Stimulated activated CD4-positive, alpha-beta T cell treated with anti-CD3 and anti-CD28 coated beads, TNF-alpha, amount 100 ng/mL, for 4 hours (primary cell): ENCODE measurements around the gene MYH13.

Experiments used
- DNase-seq, 3 experiments: peaks; one replicate each; pipeline ENCODE4 v3.0.0-alpha.2; 2020; ENCODE audit warnings: low read depth in 3 of 3

MYH13 gene

GRCh38 chr17:10372906-10373305 is at the start of gene MYH13:
TSS of gene MYH13 (minus strand) at chr17:10373006. CDS start at chr17:10364530, 8,476 bp downstream.
- DNase-seq: no peak

DNA sequence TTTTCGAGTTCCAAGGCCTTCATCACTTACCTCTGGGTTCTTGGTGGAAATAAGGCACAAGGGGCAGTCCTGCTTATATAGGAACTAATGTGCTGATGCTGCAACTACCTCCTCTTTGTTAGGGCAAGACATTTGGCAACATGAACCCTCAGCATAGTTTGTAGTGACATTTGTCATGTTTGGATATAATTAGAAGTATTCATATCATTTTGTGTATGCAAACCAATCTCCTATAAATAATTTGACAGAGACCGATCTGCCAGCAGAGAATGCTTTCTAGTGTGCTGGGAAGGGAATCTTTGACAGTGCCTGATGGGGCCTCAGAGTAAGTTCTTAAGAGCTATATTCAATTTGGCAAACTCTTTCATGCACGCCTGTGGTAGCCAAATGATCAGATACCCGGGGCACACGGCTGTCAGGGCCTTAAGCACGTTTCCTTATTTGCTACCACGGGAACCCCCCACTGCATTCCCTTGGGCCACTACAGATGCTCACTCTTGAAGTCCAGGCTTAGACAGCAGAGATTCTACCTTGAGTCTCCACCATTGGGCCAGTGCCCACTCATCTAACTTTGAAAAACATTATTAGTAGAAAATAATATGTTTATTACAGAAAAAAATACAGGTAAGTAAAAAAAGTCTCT is 49.2 kb upstream of the MYH13 start, which contains the start of gene MYH8:
Gene MYH8 (minus strand): TSS at position 51 of the 643 bp plus-strand sequence. CDS start 1,723 bp downstream, outside the sequence.
- DNase-seq: no peak

- DNase-seq: no peak
Measured at GRCh38 chr17:10421211-10421610, 48.4 kb upstream of the MYH13 start.

DNA sequence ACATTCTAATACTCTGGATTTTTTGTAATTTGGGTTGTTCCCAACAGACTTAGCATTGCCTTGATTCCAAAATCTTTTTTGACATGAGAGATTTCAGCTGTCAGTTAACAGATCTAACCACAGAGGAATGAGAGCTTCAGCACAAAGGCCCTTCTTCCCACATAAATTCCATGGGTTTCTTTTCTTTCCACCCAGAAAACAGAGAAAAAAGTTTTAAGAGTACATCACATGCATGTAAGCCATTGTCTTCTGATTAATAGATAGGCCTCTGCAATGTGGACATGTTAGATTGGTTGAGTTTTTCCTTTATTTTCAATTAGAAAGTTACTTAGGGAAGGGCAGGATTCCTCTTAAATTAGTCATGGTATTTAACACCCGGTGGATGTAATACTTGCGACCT is 48.0 kb upstream of the MYH13 start:
- no peak for DNase-seq

DNA sequence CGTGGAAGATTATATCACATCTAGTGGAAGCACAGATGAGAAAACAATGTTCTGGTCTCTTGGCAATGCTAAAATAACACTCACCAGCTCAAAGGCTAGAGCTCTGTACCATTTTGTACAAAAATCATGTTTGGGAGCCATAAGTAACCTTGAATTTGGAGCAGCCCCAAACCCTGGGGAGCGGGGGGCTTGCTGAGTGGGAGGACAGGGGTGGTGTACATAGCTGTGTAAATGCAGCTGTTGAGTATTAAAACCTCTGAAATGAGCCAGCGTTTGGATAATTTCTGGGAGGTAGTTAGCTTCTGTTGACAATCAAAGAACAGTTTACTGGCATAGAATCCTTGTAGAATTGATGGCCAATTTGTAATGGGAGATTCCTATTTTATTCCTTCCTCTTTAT is 44.6 kb upstream of the MYH13 start:
- DNase-seq: no peak

DNA sequence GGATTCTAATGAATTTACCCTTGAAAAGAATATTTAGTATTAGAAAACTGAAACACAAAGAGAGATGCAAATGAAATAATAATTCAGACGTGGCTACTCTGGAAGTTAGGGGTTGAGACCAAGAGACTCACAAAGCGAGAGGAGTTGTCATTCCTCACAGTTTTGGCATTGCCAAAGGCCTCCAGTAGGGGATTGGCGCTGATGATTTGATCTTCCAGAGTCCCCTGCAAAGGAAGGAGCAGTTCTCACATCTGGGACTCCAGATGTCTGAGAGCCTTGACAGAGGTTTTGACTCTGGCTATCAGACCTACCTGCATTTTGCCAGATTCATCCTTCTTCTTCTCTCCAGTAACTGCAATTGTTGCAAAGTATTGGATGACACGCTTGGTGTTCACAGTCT is 42.4 kb upstream of the MYH13 start:
- no peak for DNase-seq

GRCh38 chr17:10403589-10403988 is 30.8 kb upstream of the MYH13 start:
- no peak for DNase-seq

DNA sequence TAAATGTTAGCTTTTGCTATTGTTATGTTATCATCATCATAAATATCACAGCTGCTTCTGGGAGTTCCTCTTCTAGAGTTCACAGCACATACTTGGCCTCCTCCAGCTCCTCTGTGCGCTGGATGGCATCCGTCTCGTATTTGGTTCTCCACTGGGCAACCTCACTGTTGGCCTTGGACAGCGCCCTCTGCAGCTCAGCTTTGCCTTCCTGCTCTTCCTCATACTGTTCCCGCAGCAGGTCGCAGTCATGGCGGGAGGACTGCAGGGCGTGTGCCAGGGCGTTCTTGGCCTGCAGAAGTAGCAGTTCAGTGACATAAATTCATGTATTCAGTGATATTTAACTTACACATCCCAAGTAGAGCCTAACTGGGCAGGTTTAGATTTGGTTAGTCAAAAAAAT is 25.5 kb upstream of the MYH13 start:
- DNase-seq: no peak

GRCh38 chr17:10396524-10397163 is 23.8 kb upstream of the MYH13 start:
- DNase-seq: no peak

- DNase-seq: no peak
Measured at GRCh38 chr17:10394201-10394887, 21.5 kb upstream of the MYH13 start.

GRCh38 chr17:10392880-10393279 is 20.1 kb upstream of the MYH13 start:
- no peak for DNase-seq

DNA sequence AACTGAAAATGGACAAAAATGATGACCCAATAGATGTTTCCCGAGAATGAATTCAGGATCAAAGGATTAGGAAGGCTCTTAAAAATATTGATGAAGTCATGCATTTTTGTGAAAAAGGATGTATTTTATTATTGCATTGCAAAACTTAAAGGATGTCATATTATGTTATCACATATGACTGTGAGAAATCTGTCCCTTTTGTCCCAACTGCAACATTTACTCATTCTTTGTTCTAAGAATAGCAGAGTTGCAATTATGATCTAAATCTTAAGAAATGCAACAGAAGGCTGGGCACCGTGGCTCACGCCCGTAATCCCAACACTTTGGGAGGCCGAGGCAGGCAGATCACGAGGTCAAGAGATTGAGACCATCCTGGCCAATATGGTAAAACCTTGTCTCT is 13.1 kb upstream of the MYH13 start:
- no peak for DNase-seq

GRCh38 chr17:10384175-10384574 is 11.4 kb upstream of the MYH13 start:
- no peak for DNase-seq

- no peak for DNase-seq
Measured at GRCh38 chr17:10380631-10381408, 8.0 kb upstream of the MYH13 start.

GRCh38 chr17:10370016-10370608 is 2.7 kb downstream of the MYH13 start:
- DNase-seq: no peak

- DNase-seq: no peak
Measured at GRCh38 chr17:10369239-10369638, 3.6 kb downstream of the MYH13 start.

DNA sequence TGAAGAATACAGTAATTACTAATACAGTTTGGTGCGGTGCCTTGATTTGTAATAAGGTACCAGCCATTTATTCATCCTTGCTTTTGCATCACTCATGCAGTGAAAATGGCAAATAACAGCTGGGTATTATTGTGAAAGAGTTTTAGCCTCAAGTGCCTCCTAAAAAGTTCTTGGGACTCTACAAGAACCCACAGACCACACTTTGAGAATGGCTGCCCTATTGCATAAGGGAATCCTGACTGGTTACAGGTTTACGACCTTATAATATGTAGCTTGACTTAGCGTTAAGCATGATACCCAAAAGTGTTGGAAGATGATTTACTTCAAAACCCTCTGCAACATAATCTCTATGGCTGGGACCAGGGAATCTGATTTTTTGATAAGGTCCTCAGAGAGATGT is 4.2 kb downstream of the MYH13 start:
- no peak for DNase-seq

DNA sequence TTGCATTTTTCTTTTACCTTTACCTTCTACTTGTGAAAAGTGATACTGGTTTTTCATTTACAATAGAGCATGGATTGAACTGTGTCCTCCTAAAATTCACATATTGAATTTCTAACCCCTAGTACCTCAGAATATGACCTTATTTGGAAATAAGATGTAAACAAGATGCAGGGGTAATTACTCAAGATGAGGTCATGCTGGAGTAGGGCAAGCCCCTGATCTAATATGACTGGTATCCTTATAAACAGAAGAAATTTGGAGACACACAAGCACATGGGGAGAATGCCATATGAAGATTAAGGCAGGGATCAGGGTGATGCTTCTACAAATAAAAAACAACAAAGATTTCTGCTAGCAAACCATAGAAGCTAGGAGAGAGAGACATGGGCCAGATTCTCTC is 12.2 kb downstream of the MYH13 start:
- no peak for DNase-seq

DNA sequence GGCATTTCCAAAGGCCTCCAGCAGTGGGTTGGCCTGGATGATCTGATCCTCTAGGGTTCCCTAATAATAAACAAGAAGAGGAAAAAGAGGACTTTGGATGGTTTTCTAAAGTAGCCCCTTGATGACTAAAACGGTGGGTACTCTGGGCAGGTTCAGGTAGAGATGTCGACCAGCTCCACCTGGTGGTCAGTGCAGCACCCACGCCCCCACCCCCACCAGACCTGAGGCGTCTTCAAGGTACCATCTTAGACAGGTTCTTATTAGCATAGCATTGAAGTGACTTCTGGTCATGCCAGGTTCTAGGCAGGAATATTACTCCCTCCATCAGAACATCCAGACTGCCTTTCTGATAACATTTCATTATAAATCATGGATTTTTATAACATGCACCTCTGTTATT is 15.0 kb downstream of the MYH13 start:
- DNase-seq: no peak

DNA sequence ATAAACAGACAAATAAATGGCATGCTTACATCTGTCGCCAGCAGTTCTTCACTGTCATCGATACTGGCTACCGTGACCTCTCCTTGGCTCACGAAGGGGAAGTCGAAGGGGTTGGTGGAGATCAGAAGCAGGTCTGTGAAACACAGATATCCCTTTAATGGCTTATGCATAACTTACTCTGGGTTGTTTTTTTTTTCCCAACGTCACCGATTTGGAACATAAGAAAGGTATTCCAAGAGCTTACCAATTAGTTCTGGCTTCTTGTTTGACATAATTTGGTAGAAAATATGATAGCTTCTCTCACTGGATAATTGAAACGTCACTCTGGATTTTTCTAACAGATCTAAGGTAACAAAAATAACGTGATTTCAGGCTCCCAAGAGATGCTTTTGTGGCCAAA is 18.2 kb downstream of the MYH13 start:
- no peak for DNase-seq

GRCh38 chr17:10352893-10353292 is 19.9 kb downstream of the MYH13 start:
- no peak for DNase-seq

GRCh38 chr17:10349403-10349802 is 23.4 kb downstream of the MYH13 start:
- DNase-seq: no peak
